GM12878 (cell line): Measurements from ENCODE around the gene SUPT6H. TPM values are rescaled to one million over a fixed set of nuclear protein-coding genes. Genes with fewer than 3 reads are reported as not detected.

Source experiments
- ATAC-seq: fragments of 200-7000 bp; cut with Tn5 transposase; 3 replicates; pipeline ENCODE4 v1.9.1; 2020; ENCODE audit warnings: mild to moderate bottlenecking, moderate library complexity
- BruUV-seq: library from RNA; stranded (reverse); fragments of 400-500 nt; replicated peaks from 2 replicates; lab custom pipeline; 2021; lab: Mats Ljungman, UMichigan
- CTCF ChIA-PET: fragments of 300-600 bp; sonication (Branson Sonifier 250); formaldehyde crosslinking; extraction: SDS; loops from one replicate; lab custom pipeline; 2021; ENCODE audit warnings: inconsistent platforms; lab: Yijun Ruan, JAX
- POLR2A ChIA-PET: fragments of 350-600 bp; formaldehyde crosslinking; extraction: SDS; loops from one replicate; lab custom pipeline; 2021; ENCODE audit warnings: inconsistent platforms; lab: Charles Lee
- RAD21 ChIA-PET: fragments of 300-600 bp; sonication (Branson Sonifier 250); formaldehyde crosslinking; loops from one replicate; lab custom pipeline; 2023; ENCODE audit warnings: antibody characterized with exemption; ENCODE audit not compliant: unreplicated experiment; lab: Charles Lee
- SMC1A ChIA-PET: fragments of 300-600 bp; sonication (Branson Sonifier 250); formaldehyde crosslinking; loops from one replicate; lab custom pipeline; 2023; ENCODE audit not compliant: unreplicated experiment, uncharacterized antibody; lab: Charles Lee
- DNase-seq: peaks from one replicate; pipeline ENCODE4 v3.0.0-alpha.2; 2011; ENCODE audit warnings: low read depth, low spot score
- FAIRE-seq: peaks from 3 replicates; lab custom pipeline; 2011; peaks lifted over from hg19 to GRCh38; lab: Jason Lieb, UNC
- H2AFZ ChIP-seq: 2 replicates; pipeline ENCODE4 v1.6.0; 2011; ENCODE audit warnings: low read depth, low read length, control low read depth; ENCODE audit not compliant: control insufficient read depth
- H3K27ac ChIP-seq: 2 replicates; pipeline ENCODE4 v1.5.1; 2011; ENCODE audit warnings: control low read depth; ENCODE audit not compliant: control insufficient read depth, insufficient read depth
- H3K27me3 ChIP-seq, 2 experiments: replicated peaks in 1 of 2; 2 replicates each; pipeline versions ENCODE4 v1.6.0 to v1.6.1; 2011; ENCODE audit warnings: low read length in 1 of 2; ENCODE audit not compliant: control insufficient read depth in 2 of 2, insufficient read depth in 2 of 2
- H3K36me3 ChIP-seq, 2 experiments: 2 replicates each; pipeline ENCODE4 v1.5.1; 2011; ENCODE audit warnings: low read length in 1 of 2; ENCODE audit not compliant: control insufficient read depth in 2 of 2, insufficient read depth in 2 of 2
- H3K4me1 ChIP-seq: 2 replicates; pipeline ENCODE4 v1.6.1; 2011; ENCODE audit warnings: mild to moderate bottlenecking, low read length, moderate library complexity, mixed read lengths; ENCODE audit not compliant: control insufficient read depth, insufficient read depth
- H3K4me2 ChIP-seq: 2 replicates; pipeline ENCODE4 v1.6.0; 2011; ENCODE audit warnings: control low read depth; ENCODE audit not compliant: control insufficient read depth, insufficient read depth
- H3K4me3 ChIP-seq: fragments of 200-600 bp; sonication (generic); 2 replicates; pipeline ENCODE4 v1.5.1; 2016
- H3K79me2 ChIP-seq: 2 replicates; pipeline ENCODE4 v1.6.0; 2011; ENCODE audit warnings: low read length; ENCODE audit not compliant: control insufficient read depth, insufficient read depth
- H3K9ac ChIP-seq: 2 replicates; pipeline ENCODE4 v1.8.0; 2011; ENCODE audit warnings: low read length, control low read depth, mixed read lengths; ENCODE audit not compliant: control insufficient read depth, insufficient read depth
- H3K9me3 ChIP-seq: replicated peaks from 3 replicates; pipeline ENCODE4 v1.5.1; 2011; ENCODE audit warnings: mild to moderate bottlenecking, low read length; ENCODE audit not compliant: control insufficient read depth, insufficient read depth
- H4K20me1 ChIP-seq: 2 replicates; pipeline ENCODE4 v1.6.0; 2011; ENCODE audit not compliant: control insufficient read depth, insufficient read depth
- BRCA1 ChIP-seq: IDR thresholded peaks from 2 replicates; pipeline ENCODE4 v1.6.1; 2011; ENCODE audit warnings: low read depth, low read length, improper control_type of control experiment
- CBX5 ChIP-seq: sonication (generic); IDR thresholded peaks from 2 replicates; pipeline ENCODE4 v1.6.1; 2016; ENCODE audit warnings: low read depth, moderate library complexity, mild to moderate bottlenecking, inconsistent platforms
- CEBPB ChIP-seq, 2 experiments: fragments of 150-350 bp in 1 of 2; IDR thresholded peaks; 2 replicates each; pipeline ENCODE4 v1.6.1; 2012 to 2014; ENCODE audit warnings: low read depth in 2 of 2, low read length in 2 of 2, borderline replicate concordance in 1 of 2, inconsistent platforms in 1 of 2
- CHD2 ChIP-seq: IDR thresholded peaks from 2 replicates; pipeline ENCODE4 v1.6.1; 2011; ENCODE audit warnings: low read depth, low read length, improper control_type of control experiment, borderline replicate concordance
- CREB1 ChIP-seq: IDR thresholded peaks from 2 replicates; pipeline ENCODE4 v1.6.1; 2012; ENCODE audit warnings: low read depth, mild to moderate bottlenecking, inconsistent platforms
- EGR1 ChIP-seq, 2 experiments: IDR thresholded peaks; 1 replicate in 1 of 2; 2 replicates in 1 of 2; pipeline ENCODE4 v1.6.1; 2011 to 2012; ENCODE audit warnings: low read depth in 2 of 2, low read length in 2 of 2, borderline replicate concordance in 1 of 2, mild to moderate bottlenecking in 1 of 2, moderate library complexity in 1 of 2
- HCFC1 ChIP-seq: fragments of 150-350 bp; IDR thresholded peaks from 2 replicates; pipeline ENCODE4 v1.6.1; 2014; ENCODE audit warnings: low read length
- IKZF1 ChIP-seq: fragments of 450-650 bp; conservative IDR thresholded peaks from 2 replicates; pipeline ENCODE4 v1.6.1; 2017; ENCODE audit warnings: antibody characterized with exemption, mild to moderate bottlenecking
- MXI1 ChIP-seq: fragments of 150-350 bp; IDR thresholded peaks from 2 replicates; pipeline ENCODE4 v1.6.1; 2011; ENCODE audit warnings: low read depth, mild to moderate bottlenecking, inconsistent platforms, low read length, improper control_type of control experiment
- NBN ChIP-seq: fragments of 450-650 bp; IDR thresholded peaks from 2 replicates; pipeline ENCODE4 v1.6.1; 2016
- NKRF ChIP-seq: fragments of 450-650 bp; conservative IDR thresholded peaks from 2 replicates; pipeline ENCODE4 v1.6.1; 2017; ENCODE audit warnings: mild to moderate bottlenecking, moderate library complexity
- NR2F1 ChIP-seq: fragments of 450-650 bp; conservative IDR thresholded peaks from 2 replicates; pipeline ENCODE4 v1.6.1; 2017; ENCODE audit warnings: mild to moderate bottlenecking
- ZSCAN29 ChIP-seq: fragments of 450-650 bp; IDR thresholded peaks from 2 replicates; pipeline ENCODE4 v1.6.1; 2017; ENCODE audit warnings: mild to moderate bottlenecking, moderate library complexity
- WGBS: methylation state at CpG from one replicate; pipeline ENCODE4 v1.1.6; 2016; ENCODE audit warnings: low lambda C conversion rate; ENCODE audit not compliant: insufficient replicate concordance, insufficient coverage; ENCODE audit errors: missing lambda C conversion rate; 5-methylcytosine and 5-hydroxymethylcytosine counted together
- in situ Hi-C: fragments of 300-500 bp; cut with MboI; formaldehyde crosslinking; loops from 9 replicates; pipeline ENCODE4 v1.14.3; 2018; ENCODE audit warnings: mixed read lengths
- intact Hi-C: fragments of 100-400 bp; cut with micrococcal nuclease; formaldehyde crosslinking; loops from one replicate; pipeline ENCODE4 v1.14.2; 2022; ENCODE audit not compliant: unreplicated experiment
- polyA plus RNA-seq, 11 experiments: library from polyadenylated mRNA; depleted of rRNA in 4 of 11; unstranded in 6 of 11; stranded (reverse) in 5 of 11; fragments of >200 nt; fragmentation: Nextera tagmentation in 4 of 11; fragmentation: Illumina TruSeq in 1 of 11; extraction: Ambion mirVana in 4 of 11; extraction: Trizol in 1 of 11; gene quantifications; 1 replicate in 1 of 11; 2 replicates in 10 of 11; pipeline versions ENCODE4 v1.2.1 to v1.2.3, GENCODE V29; 2011 to 2016; ENCODE audit warnings: inconsistent platforms in 2 of 11, missing spikeins in 2 of 11, low read depth in 1 of 11
- total RNA-seq, 4 experiments: library from RNA; depleted of rRNA in 3 of 4; stranded (reverse); fragments of >200 nt in 3 of 4; fragmentation: Illumina TruSeq in 1 of 4; extraction: Trizol in 1 of 4; gene quantifications; 2 replicates each; pipeline versions ENCODE4 v1.2.1 to v1.2.3, GENCODE V29; 2013 to 2021

The SUPT6H gene
- total and polyA plus RNA-seq, 10 of the 15 experiments (the other 5 are each of a cell fraction or from before 2014, with no cell fraction given): 1.7 to 58.8 (median 37.7) TPM

GRCh38 chr17:28725660-28726225, 63.7 kb downstream of the SUPT6H start (continued):
- TF ChIP-seq NKRF (peak; percentile 72), IKZF1 (peak; percentile 59), NBN (no peak), ZSCAN29 (no peak), CBX5 (no peak)
- TF ChIP-seq, all 136 proteins: peak for 22

DNA sequence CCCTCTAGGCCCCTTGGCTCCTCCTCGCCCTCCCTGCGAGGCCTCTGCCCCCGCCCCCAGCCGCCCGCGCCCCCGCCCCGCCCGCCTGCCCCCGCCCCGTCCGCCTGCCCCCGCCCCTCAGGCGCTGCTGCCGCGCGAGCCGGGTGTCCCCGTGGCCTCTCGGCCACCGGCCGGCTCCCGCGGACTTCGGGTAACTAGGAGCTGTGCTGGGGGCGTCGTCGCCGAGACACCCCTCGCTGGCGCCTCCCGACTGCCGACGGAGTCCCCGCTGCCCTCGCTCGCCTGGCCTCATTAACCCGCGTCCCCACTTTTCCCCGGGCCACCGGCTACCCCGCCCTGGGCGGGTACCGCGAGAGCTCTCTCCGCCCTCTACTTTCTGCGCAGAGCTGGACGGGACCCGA, 64.2 kb downstream of the SUPT6H start, which contains the start of gene TLCD1:
Gene TLCD1 (minus strand): TSS at position 8 of the 401 bp plus-strand sequence. CDS start 136 bp downstream, outside the sequence.
- Histone ChIP-seq H3K36me3 (peaks cover 12 to 20% of the 10 kb centered on the region in 2 experiments; a peak in 3 of 4 replicates), H3K27me3 (no peaks in the 10 kb centered on the region), H3K4me1 (peaks cover 23% of the 10 kb centered on the region), H3K9me3 (no peaks in the 10 kb centered on the region), H4K20me1 (no peaks in the 10 kb centered on the region), H3K4me3 (peak within 1 kb of the TSS; percentile 72), H2AFZ (peak within 1 kb of the TSS; percentile 61), H3K4me2 (peak within 1 kb of the TSS; percentile 98), H3K27ac (peak within 1 kb of the TSS; percentile 94), H3K79me2 (peaks cover 27% of the 10 kb centered on the region), H3K9ac (peak within 1 kb of the TSS; percentile 77)
- POLR2A ChIA-PET: interaction anchor here (0.6 to 17.2 kb wide), 21 partner anchors 9 to 415 kb away, joined by 3 to 485 read pairs (median 7); partner anchors contain the start of genes BLTP2, FAM222B, PHF12 and PROCA1
- WGBS: under 1% methylated on average over 19 of the region's 49 CpGs
- DNase-seq (no peak), ATAC-seq (peak; percentile 27), FAIRE-seq (no peak)
- TF ChIP-seq EGR1 (IDR thresholded peaks at IDR 0.05; ENCODE audit: borderline replicate concordance in 1 of 2, low read depth in 2 of 2, low read length in 2 of 2): peak in 1 of 2 experiments; percentile 59; a peak in 2 of 3 replicates
- TF ChIP-seq ZSCAN29: no peak
- TF ChIP-seq CREB1: no peak
- peak; percentile 47; the same call in 1 of the 2 replicates for TF ChIP-seq BRCA1
- TF ChIP-seq HCFC1: no peak
- 0 out of 2 replicates have a peak, but pooled peaks have one; percentile 50 for TF ChIP-seq CHD2
- TF ChIP-seq NR2F1: no peak; the same call in none of the 2 replicates
- no peak for TF ChIP-seq CEBPB (IDR thresholded peaks at IDR 0.05; ENCODE audit: borderline replicate concordance in 1 of 2, low read depth in 2 of 2, low read length in 2 of 2)
- TF ChIP-seq MXI1: peak; percentile 28
- RAD21 ChIA-PET: interaction anchor here (0.6 to 6.8 kb wide), 33 partner anchors 15 to 390 kb away, joined by 3 to 375 read pairs (median 6); partner anchors contain the start of genes BLTP2, DHRS13, PHF12 and PROCA1
- CTCF ChIA-PET: interaction anchor here (0.7 to 12.6 kb wide), 35 partner anchors 9 to 391 kb away, joined by 3 to 394 read pairs (median 8); partner anchors contain the start of genes BLTP2, DHRS13, FAM222B and FLOT2
- SMC1A ChIA-PET: interaction anchor here (1.1 to 11.3 kb wide), 18 partner anchors 10 to 391 kb away, joined by 3 to 326 read pairs (median 10); partner anchors contain the start of genes BLTP2, DHRS13, FLOT2 and PHF12
- intact Hi-C loops (loop anchor here (2.0 to 10.0 kb wide), 5 partner anchors 116 to 389 kb away; partner anchors contain the start of genes DHRS13 and FAM222B), in situ Hi-C loops (loop anchor here (25.0 kb wide), 1 partner anchor 1264 kb away; the partner anchor contains the start of gene KSR1)
- no TSS peak for BruUV-seq
